Measurements from ENCODE around the gene HSF2. TPM values are rescaled to one million over a fixed set of nuclear protein-coding genes. Genes with fewer than 3 reads are reported as not detected.

HSF2 gene
- total and polyA plus RNA-seq, 7 donors, result 3.5 to 37.1 (median 22.4) TPM

- Histone ChIP-seq H3K4me1 (peaks cover 0 to 9% (median 4%) of the 10 kb centered on the region in 4 donors), H3K4me3 (no peak overlapping the region), H3K9me3 (no peaks in the 10 kb centered on the region), H3K27ac (no peak overlapping the region), H3K27me3 (no peaks in the 10 kb centered on the region), H3K36me3 (peaks cover 0 to 17% (median 4%) of the 10 kb centered on the region in 4 donors)
- DNase-seq, result no peak
- 70 to 82% methylated on average over 6 of the region's 6 CpGs for WGBS, 2 donors
- TF ChIP-seq POLR2AphosphoS5 (IDR thresholded peaks at IDR 0.05) (no peak), CTCF (IDR thresholded peaks at IDR 0.05) (no peak), POLR2A (IDR thresholded peaks at IDR 0.05) (no peak), EP300 (IDR thresholded peaks at IDR 0.05) (no peak)
- intact Hi-C loops (cut with DNase I), result loop anchor here (5.0 kb wide), 1 partner anchor 43 kb away; no protein-coding TSS in a partner anchor
Observed at GRCh38 chr6:122408702-122409458, 9.4 kb downstream of the HSF2 start.

GRCh38 chr6:122412001-122412400 lies 12.5 kb downstream of the HSF2 start:
- H3K4me3 ChIP-seq, result no peak overlapping the region
- peaks cover 0 to 36% (median 4%) of the 10 kb centered on the region in 4 donors for H3K36me3 ChIP-seq
- H3K27me3 ChIP-seq, result no peaks in the 10 kb centered on the region
- no peak for DNase-seq
- no peaks in the 10 kb centered on the region for H3K9me3 ChIP-seq
- H3K4me1 ChIP-seq, result no peaks in the 10 kb centered on the region
- TF ChIP-seq POLR2AphosphoS5 (IDR thresholded peaks at IDR 0.05), result no peak
- TF ChIP-seq POLR2A (IDR thresholded peaks at IDR 0.05), result no peak
- TF ChIP-seq EP300 (IDR thresholded peaks at IDR 0.05), result no peak
- TF ChIP-seq CTCF (IDR thresholded peaks at IDR 0.05), result no peak
- no peak overlapping the region for H3K27ac ChIP-seq
- intact Hi-C loops (cut with DNase I), result no loop called here

- Histone ChIP-seq H3K27ac (no peak overlapping the region), H3K4me1 (no peaks in the 10 kb centered on the region)
Observed at GRCh38 chr6:122416825-122417224, 17.4 kb downstream of the HSF2 start.

DNA sequence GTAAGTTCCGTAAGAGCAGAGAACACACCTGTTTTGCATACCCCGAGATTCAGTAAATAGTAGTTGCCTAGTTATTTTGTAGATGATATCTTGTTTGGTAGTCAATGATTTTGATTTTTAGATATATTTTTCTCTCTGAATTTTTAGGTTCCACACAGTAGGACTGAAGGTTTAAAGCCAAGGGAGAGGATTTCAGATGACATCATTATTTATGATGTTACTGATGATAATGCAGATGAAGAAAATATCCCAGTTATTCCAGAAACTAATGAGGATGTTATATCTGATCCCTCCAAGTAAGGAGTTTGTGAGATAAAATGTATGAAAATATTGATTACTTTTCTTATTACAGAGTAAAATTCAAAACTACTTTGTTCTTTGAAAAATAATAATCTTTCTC lies 22.6 kb downstream of the HSF2 start:
- Histone ChIP-seq H3K27ac (no peak overlapping the region), H3K27me3 (no peaks in the 10 kb centered on the region), H3K4me3 (no peak overlapping the region), H3K36me3 (peaks cover 0 to 82% (median 9%) of the 10 kb centered on the region in 4 donors), H3K4me1 (no peaks in the 10 kb centered on the region), H3K9me3 (no peaks in the 10 kb centered on the region)
- WGBS, 2 donors, result 93 to 96% methylated on average over 2 of the region's 2 CpGs
- DNase-seq, result no peak
- TF ChIP-seq POLR2A (IDR thresholded peaks at IDR 0.05) (no peak), CTCF (IDR thresholded peaks at IDR 0.05) (no peak), EP300 (IDR thresholded peaks at IDR 0.05) (no peak), POLR2AphosphoS5 (IDR thresholded peaks at IDR 0.05) (no peak)
- intact Hi-C loops (cut with DNase I), result no loop called here

More at GRCh38 chr6:122416825-122417224, 17.4 kb downstream of the HSF2 start:
- H3K36me3 ChIP-seq, result peaks cover 0 to 71% (median 4%) of the 10 kb centered on the region in 4 donors
- no peak overlapping the region for H3K4me3 ChIP-seq
- DNase-seq, result no peak
- H3K9me3 ChIP-seq, result no peaks in the 10 kb centered on the region
- WGBS, 2 donors, result 96 to 99% methylated on average over 1 of the region's 1 CpG
- intact Hi-C loops (cut with DNase I), result no loop called here
- no peaks in the 10 kb centered on the region for H3K27me3 ChIP-seq
- TF ChIP-seq POLR2A (IDR thresholded peaks at IDR 0.05), result no peak
- no peak for TF ChIP-seq EP300 (IDR thresholded peaks at IDR 0.05)
- TF ChIP-seq CTCF (IDR thresholded peaks at IDR 0.05), result no peak
- no peak for TF ChIP-seq POLR2AphosphoS5 (IDR thresholded peaks at IDR 0.05)
